Endothelial cell of umbilical vein (primary cell): ENCODE data around the gene UIMC1. TPM values are rescaled to one million over a fixed set of nuclear protein-coding genes. Genes with fewer than 3 reads are reported as not detected.

Experiments
- BruUV-seq: library from RNA; stranded (reverse); fragments of 400-500 nt; replicated peaks from 2 replicates; lab custom pipeline; 2021; lab: Mats Ljungman, UMichigan
- CTCF ChIA-PET: fragments of 300-600, 350-600 bp; sonication (Branson Sonifier 250); formaldehyde crosslinking; loops from one replicate; lab custom pipeline; 2021; ENCODE audit warnings: antibody characterized with exemption, inconsistent platforms; lab: Charles Lee
- POLR2A ChIA-PET: fragments of 300-600, 350-600 bp; sonication (Branson Sonifier 250); formaldehyde crosslinking; loops from one replicate; lab custom pipeline; 2021; ENCODE audit warnings: antibody characterized with exemption, inconsistent platforms; lab: Charles Lee
- DNase-seq: peaks from one replicate; pipeline ENCODE4 v3.0.0-alpha.2; 2011; ENCODE audit warnings: low read depth, low spot score
- FAIRE-seq: peaks from 2 replicates; lab custom pipeline; 2011; peaks lifted over from hg19 to GRCh38; lab: Jason Lieb, UNC
- H2AFZ ChIP-seq: 2 replicates; pipeline ENCODE4 v1.6.0; 2012; ENCODE audit warnings: low read depth, low read length, control low read depth, inconsistent platforms
- H3K27ac ChIP-seq: 2 replicates; pipeline ENCODE4 v1.5.1; 2011; ENCODE audit warnings: low read depth, mild to moderate bottlenecking, control low read depth, low read length, moderate library complexity; ENCODE audit not compliant: insufficient read depth
- H3K27me3 ChIP-seq, 2 experiments: 2 replicates each; pipeline versions ENCODE4 v1.6.0 to v1.6.1; 2011; ENCODE audit warnings: low read length in 2 of 2, mixed read lengths in 1 of 2; ENCODE audit not compliant: control insufficient read depth in 2 of 2, insufficient read depth in 2 of 2
- H3K36me3 ChIP-seq, 2 experiments: 2 replicates in 1 of 2; 3 replicates in 1 of 2; pipeline ENCODE4 v1.5.1; 2011; ENCODE audit warnings: low read length in 2 of 2, mild to moderate bottlenecking in 1 of 2, moderate library complexity in 1 of 2; ENCODE audit not compliant: control insufficient read depth in 2 of 2, insufficient read depth in 2 of 2; ENCODE audit errors: extremely low read depth in 1 of 2
- H3K4me1 ChIP-seq: 3 replicates; pipeline ENCODE4 v1.5.1; 2011; ENCODE audit warnings: mild to moderate bottlenecking, low read length; ENCODE audit not compliant: control insufficient read depth, insufficient read depth; ENCODE audit errors: extremely low read depth
- H3K4me2 ChIP-seq: 2 replicates; pipeline ENCODE4 v1.6.1; 2011; ENCODE audit warnings: low read length, control low read depth, mixed read lengths; ENCODE audit not compliant: insufficient read depth
- H3K4me3 ChIP-seq, 3 experiments: fragments of 200-600 bp in 1 of 3; sonication (generic), shearing (Covaris generic) in 1 of 3; replicated peaks in 1 of 3; 2 replicates each; pipeline ENCODE4 v1.5.1; 2011 to 2016; ENCODE audit warnings: control low read depth in 3 of 3, low read length in 3 of 3, mild to moderate bottlenecking in 2 of 3, inconsistent platforms in 1 of 3, low read depth in 1 of 3, moderate library complexity in 1 of 3; ENCODE audit not compliant: insufficient read depth in 1 of 3
- H3K79me2 ChIP-seq: 2 replicates; pipeline ENCODE4 v1.6.0; 2012; ENCODE audit warnings: low read length, inconsistent platforms; ENCODE audit not compliant: control insufficient read depth, insufficient read depth
- H3K9ac ChIP-seq: replicated peaks from 2 replicates; pipeline ENCODE3; 2011; ENCODE audit warnings: low read length, control low read depth; ENCODE audit not compliant: insufficient read depth; ENCODE audit errors: extremely low read depth
- H3K9me1 ChIP-seq: replicated peaks from 3 replicates; pipeline ENCODE4 v1.6.0; 2011; ENCODE audit warnings: mild to moderate bottlenecking, low read length; ENCODE audit not compliant: control insufficient read depth, insufficient read depth; ENCODE audit errors: extremely low read depth
- H3K9me3 ChIP-seq: replicated peaks from 2 replicates; pipeline ENCODE4 v1.5.1; 2012; ENCODE audit warnings: low read length, inconsistent platforms; ENCODE audit not compliant: control insufficient read depth, insufficient read depth
- H4K20me1 ChIP-seq: replicated peaks from 2 replicates; pipeline ENCODE3; 2011; ENCODE audit warnings: mild to moderate bottlenecking, low read length; ENCODE audit not compliant: control insufficient read depth, insufficient read depth; ENCODE audit errors: extremely low read depth
- EZH2 ChIP-seq: IDR thresholded peaks from 2 replicates; pipeline ENCODE4 v1.6.1; 2012; ENCODE audit warnings: borderline replicate concordance, low read depth, mild to moderate bottlenecking, moderate library complexity, low read length, inconsistent platforms; ENCODE audit not compliant: severe bottlenecking
- FOS ChIP-seq: IDR thresholded peaks from 2 replicates; pipeline ENCODE4 v1.6.1; 2011; ENCODE audit warnings: mild to moderate bottlenecking, low read length, moderate library complexity, borderline replicate concordance; ENCODE audit not compliant: insufficient read depth
- GATA2 ChIP-seq: IDR thresholded peaks from 2 replicates; pipeline ENCODE4 v1.7.0; 2011; ENCODE audit warnings: low read depth, mild to moderate bottlenecking, moderate library complexity, mixed read lengths, low read length; ENCODE audit not compliant: insufficient read length, insufficient read depth
- JUN ChIP-seq: IDR thresholded peaks from 2 replicates; pipeline ENCODE4 v1.6.1; 2011; ENCODE audit warnings: borderline replicate concordance, low read depth; ENCODE audit not compliant: insufficient read length, insufficient read depth
- MYC ChIP-seq: IDR thresholded peaks from one replicate; pipeline ENCODE4 v1.6.1; 2011; ENCODE audit warnings: mild to moderate bottlenecking, low read depth, low read length
- POLR2A ChIP-seq: IDR thresholded peaks from 2 replicates; pipeline ENCODE4 v1.6.1; 2012; ENCODE audit warnings: low read depth, mild to moderate bottlenecking, control low read depth, low read length
- POLR2AphosphoS5 ChIP-seq: IDR thresholded peaks from 2 replicates; pipeline ENCODE4 v1.6.1; 2012; ENCODE audit warnings: low read depth, mild to moderate bottlenecking, control low read depth, low read length, moderate library complexity; ENCODE audit not compliant: insufficient read depth
- dilution Hi-C: fragments of 300-500 bp; cut with MboI; formaldehyde crosslinking; loops from one replicate; pipeline ENCODE4 v1.15.0; 2019; ENCODE audit warnings: low sequenced_read_pairs; ENCODE audit not compliant: extremely low pct_ligation_motif_present
- intact Hi-C: fragments of 100-400 bp; cut with micrococcal nuclease; formaldehyde crosslinking; loops from one replicate; pipeline ENCODE4 v1.10.0; 2022
- polyA plus RNA-seq, 4 experiments: library from polyadenylated mRNA; depleted of rRNA in 3 of 4; stranded (reverse) in 3 of 4; unstranded in 1 of 4; fragments of >200 nt; gene quantifications; 2 replicates each; pipeline versions ENCODE4 v1.2.1 to v1.2.3, GENCODE V29; 2011 to 2012; ENCODE audit warnings: missing spikeins in 1 of 4
- total RNA-seq: library from RNA; stranded (reverse); gene quantifications from 2 replicates; pipeline ENCODE4 v1.2.3, GENCODE V29; 2021
- TF ChIP-seq, protein P1 (sequence below): IDR thresholded peaks from 2 replicates; pipeline ENCODE4 v1.6.1; 2011; ENCODE audit not compliant: insufficient read depth, insufficient read length
- TF ChIP-seq, protein P2 (sequence below), 2 donors: IDR thresholded peaks; 1 replicate in 1 of 2; 2 replicates in 1 of 2; pipeline ENCODE4 v1.5.1; 2011; ENCODE audit warnings: low read length in 2 of 2, mild to moderate bottlenecking in 2 of 2, moderate library complexity in 2 of 2, control low read depth in 1 of 2, inconsistent platforms in 1 of 2, low read depth in 1 of 2; ENCODE audit not compliant: insufficient read depth in 1 of 2; ENCODE audit errors: extremely low read depth in 1 of 2

UIMC1 gene
- total and polyA plus RNA-seq, 2 donors (not counting 3 experiments of a cell fraction or from before 2014, with no cell fraction given) = 17.2 to 60.1 TPM

DNA sequence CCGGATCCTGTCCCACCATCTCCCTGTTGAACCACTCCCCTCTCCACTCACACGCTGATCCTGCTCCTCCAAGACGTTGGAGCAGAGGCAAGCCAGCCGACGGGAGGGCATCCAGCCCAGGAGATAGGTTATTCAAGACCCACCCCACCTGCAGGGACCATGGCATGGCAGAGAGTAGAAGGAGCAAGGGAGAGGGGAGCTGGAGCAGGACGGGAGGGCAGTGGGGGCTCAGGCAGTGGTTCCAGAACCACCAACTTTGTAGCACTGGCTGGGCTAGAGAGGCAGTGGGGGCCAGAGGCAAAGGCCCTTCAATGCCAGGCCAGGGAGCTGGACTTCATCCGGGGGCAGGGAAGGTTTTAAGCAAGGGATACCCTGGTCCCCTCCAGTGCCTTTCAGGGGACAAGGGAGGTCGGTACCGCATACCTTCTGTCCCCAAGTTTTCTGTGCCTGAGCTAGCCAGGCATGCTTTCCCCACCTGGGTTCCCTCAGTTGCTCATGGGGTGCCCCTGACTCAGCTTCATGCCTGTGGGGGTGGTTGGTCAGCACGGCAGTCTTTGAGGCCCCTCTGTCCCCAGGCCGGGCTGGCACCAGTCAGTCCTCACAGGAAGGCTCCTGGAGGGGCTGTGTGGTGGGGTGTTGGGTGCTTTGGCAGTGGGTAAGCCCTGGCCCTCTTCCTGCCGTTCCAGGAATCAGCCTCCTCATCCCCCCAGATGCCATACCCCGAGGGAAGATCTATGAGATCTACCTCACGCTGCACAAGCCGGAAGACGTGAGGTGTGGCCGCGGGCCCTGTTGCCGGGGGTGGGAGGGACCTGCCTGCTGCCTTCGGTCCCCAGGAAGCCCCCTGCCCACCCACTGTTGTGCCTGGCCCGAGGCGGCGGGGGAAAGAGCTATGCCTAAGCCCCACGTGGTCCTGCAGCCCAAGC lies 129.8 kb downstream of the UIMC1 start:
- intact Hi-C loops = no loop called here
- Histone ChIP-seq H2AFZ (no peak overlapping the region), H3K9me3 (no peaks in the 10 kb centered on the region), H4K20me1 (no peaks in the 10 kb centered on the region), H3K4me1 (no peaks in the 10 kb centered on the region), H3K9ac (no peak overlapping the region), H3K4me2 (no peak overlapping the region), H3K27ac (no peak overlapping the region), H3K79me2 (no peaks in the 10 kb centered on the region), H3K36me3 (no peaks in the 10 kb centered on the region), H3K27me3 (no peaks in the 10 kb centered on the region), H3K9me1 (no peaks in the 10 kb centered on the region), H3K4me3 (no peak overlapping the region)
- ChIA-PET CTCF (no interaction called here), POLR2A (no interaction called here)
- dilution Hi-C loops = no loop called here
- FAIRE-seq (no peak), DNase-seq (no peak)
- no peak for TF ChIP-seq FOS
- no peak for TF ChIP-seq POLR2AphosphoS5
- no peak for TF ChIP-seq POLR2A
- TF ChIP-seq, protein P1, sequence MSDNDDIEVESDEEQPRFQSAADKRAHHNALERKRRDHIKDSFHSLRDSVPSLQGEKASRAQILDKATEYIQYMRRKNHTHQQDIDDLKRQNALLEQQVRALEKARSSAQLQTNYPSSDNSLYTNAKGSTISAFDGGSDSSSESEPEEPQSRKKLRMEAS = no peak
- no peak for TF ChIP-seq JUN
- BruUV-seq = no TSS peak

DNA sequence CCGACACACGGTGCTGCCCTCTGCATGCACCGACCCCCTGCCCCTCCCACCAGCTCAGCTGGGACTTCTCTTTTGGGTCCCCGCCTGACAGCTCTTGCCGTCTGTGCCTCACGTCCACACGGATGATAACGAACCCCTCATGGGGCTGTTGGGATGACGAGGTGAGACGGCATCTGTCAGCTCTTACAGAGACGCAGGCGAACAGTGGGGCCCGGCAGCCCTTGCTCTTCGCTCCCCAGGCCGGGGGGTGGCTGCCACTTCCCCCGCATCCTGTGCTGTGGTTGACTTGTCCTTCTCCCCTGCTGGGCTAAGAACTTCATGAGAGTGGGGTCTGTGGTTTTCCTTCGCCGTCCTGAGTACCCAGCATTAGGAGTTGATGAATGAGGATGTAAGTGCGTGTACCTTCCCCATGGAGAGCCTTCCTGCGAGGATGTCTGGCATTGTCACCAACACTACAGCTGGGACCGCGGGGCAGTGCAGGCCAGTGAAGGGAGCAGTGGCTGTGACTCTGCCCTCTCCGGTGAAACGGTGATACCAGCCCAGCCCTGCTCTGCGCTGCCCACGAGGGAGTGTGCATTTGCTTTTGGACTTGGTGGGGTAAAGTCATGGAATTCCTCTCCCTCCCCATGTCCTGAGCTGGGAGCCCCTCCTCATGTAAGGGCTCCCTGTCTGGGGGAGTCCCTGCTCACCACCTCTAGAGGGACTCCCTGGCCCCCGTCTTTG lies 130.6 kb downstream of the UIMC1 start:
- Histone ChIP-seq H3K36me3 (no peaks in the 10 kb centered on the region), H3K9me1 (no peaks in the 10 kb centered on the region), H3K4me3 (no peak overlapping the region), H2AFZ (no peak overlapping the region), H3K27me3 (no peaks in the 10 kb centered on the region), H3K4me2 (no peak overlapping the region), H3K27ac (no peak overlapping the region), H3K9ac (no peak overlapping the region), H3K79me2 (no peaks in the 10 kb centered on the region), H3K9me3 (no peaks in the 10 kb centered on the region), H3K4me1 (no peaks in the 10 kb centered on the region), H4K20me1 (no peaks in the 10 kb centered on the region)
- BruUV-seq = no TSS peak
- dilution Hi-C loops (no loop called here), intact Hi-C loops (no loop called here)
- no peak for TF ChIP-seq GATA2
- TF ChIP-seq JUN = no peak
- no peak for TF ChIP-seq EZH2
- TF ChIP-seq, protein P2, sequence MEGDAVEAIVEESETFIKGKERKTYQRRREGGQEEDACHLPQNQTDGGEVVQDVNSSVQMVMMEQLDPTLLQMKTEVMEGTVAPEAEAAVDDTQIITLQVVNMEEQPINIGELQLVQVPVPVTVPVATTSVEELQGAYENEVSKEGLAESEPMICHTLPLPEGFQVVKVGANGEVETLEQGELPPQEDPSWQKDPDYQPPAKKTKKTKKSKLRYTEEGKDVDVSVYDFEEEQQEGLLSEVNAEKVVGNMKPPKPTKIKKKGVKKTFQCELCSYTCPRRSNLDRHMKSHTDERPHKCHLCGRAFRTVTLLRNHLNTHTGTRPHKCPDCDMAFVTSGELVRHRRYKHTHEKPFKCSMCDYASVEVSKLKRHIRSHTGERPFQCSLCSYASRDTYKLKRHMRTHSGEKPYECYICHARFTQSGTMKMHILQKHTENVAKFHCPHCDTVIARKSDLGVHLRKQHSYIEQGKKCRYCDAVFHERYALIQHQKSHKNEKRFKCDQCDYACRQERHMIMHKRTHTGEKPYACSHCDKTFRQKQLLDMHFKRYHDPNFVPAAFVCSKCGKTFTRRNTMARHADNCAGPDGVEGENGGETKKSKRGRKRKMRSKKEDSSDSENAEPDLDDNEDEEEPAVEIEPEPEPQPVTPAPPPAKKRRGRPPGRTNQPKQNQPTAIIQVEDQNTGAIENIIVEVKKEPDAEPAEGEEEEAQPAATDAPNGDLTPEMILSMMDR (IDR thresholded peaks at IDR 0.05; ENCODE audit: extremely low read depth in 1 of 2, insufficient read depth in 1 of 2, low read depth in 1 of 2, low read length in 2 of 2) = no peak
- TF ChIP-seq, protein P1 = no peak
- TF ChIP-seq POLR2A = no peak
- TF ChIP-seq POLR2AphosphoS5 = no peak
- no peak for TF ChIP-seq MYC
- no peak for TF ChIP-seq FOS
- no peak for DNase-seq
- ChIA-PET POLR2A (no interaction called here), CTCF (interaction anchor here (3.5 kb wide), 1 partner anchor 215 kb away, joined by 12 read pairs; no protein-coding TSS in a partner anchor)
- FAIRE-seq = no peak
